OCI-LY3 (cell line): ENCODE results near the gene PNPLA2.

Experiments used
- H2AFZ ChIP-seq: fragments of 200-600, 300-600 bp; shearing (Covaris generic); 2 replicates; pipeline ENCODE4 v1.6.0; 2014; ENCODE audit warnings: antibody characterized with exemption, low read depth, low read length
- H3K27ac ChIP-seq: fragments of 200-600, 300-600 bp; sonication (generic); 2 replicates; pipeline ENCODE4 v1.5.1; 2014; ENCODE audit warnings: mild to moderate bottlenecking, low read length, moderate library complexity, mixed read lengths
- H3K27me3 ChIP-seq: fragments of 200-600, 300-600 bp; sonication (generic); 2 replicates; pipeline ENCODE4 v1.6.1; 2014; ENCODE audit warnings: low read depth, low read length, mixed read lengths
- H3K36me3 ChIP-seq: fragments of 200-600, 300-600 bp; sonication (generic); replicated peaks from 2 replicates; pipeline ENCODE3; 2014; ENCODE audit warnings: low read depth, low read length, mixed read lengths
- H3K4me1 ChIP-seq: fragments of 300-600, 200-600 bp; sonication (generic); 2 replicates; pipeline ENCODE4 v1.6.1; 2014; ENCODE audit warnings: low read length, mixed read lengths
- H3K4me2 ChIP-seq: fragments of 200-600, 300-600 bp; sonication (generic); 2 replicates; pipeline ENCODE4 v1.6.1; 2014; ENCODE audit warnings: low read length, mixed read lengths
- H3K4me3 ChIP-seq: fragments of 300-600, 200-600 bp; sonication (generic); 2 replicates; pipeline ENCODE4 v1.5.1; 2014; ENCODE audit warnings: antibody characterized with exemption, mild to moderate bottlenecking, low read length, moderate library complexity
- H3K79me2 ChIP-seq: fragments of 300-600, 200-600 bp; shearing (Covaris generic); 2 replicates; pipeline ENCODE4 v1.6.1; 2014; ENCODE audit warnings: mild to moderate bottlenecking, low read length, mixed read lengths
- H3K9ac ChIP-seq: fragments of 300-600, 200-600 bp; shearing (Covaris generic); 2 replicates; pipeline ENCODE4 v1.6.0; 2014; ENCODE audit warnings: mild to moderate bottlenecking, low read length, moderate library complexity
- H3K9me3 ChIP-seq: fragments of 200-600, 300-600 bp; shearing (Covaris generic); 2 replicates; pipeline ENCODE4 v1.6.1; 2014; ENCODE audit warnings: low read length, mixed read lengths; ENCODE audit not compliant: insufficient read depth
- H4K20me1 ChIP-seq: fragments of 200-600, 300-600 bp; sonication (generic); 2 replicates; pipeline ENCODE4 v1.6.1; 2016; ENCODE audit warnings: low read length, mixed read lengths; ENCODE audit not compliant: insufficient read depth
- CTCF ChIP-seq: fragments of 200-600, 300-600 bp; sonication (generic); IDR thresholded peaks from 2 replicates; pipeline ENCODE4 v1.5.1; 2014; ENCODE audit warnings: antibody characterized with exemption, low read length, low read depth
- EZH2phosphoT487 ChIP-seq: fragments of 200-600 bp; shearing (Covaris generic); IDR thresholded peaks from 2 replicates; pipeline ENCODE4 v1.6.1; 2018; ENCODE audit warnings: antibody characterized with exemption, mixed run types, low read depth

PNPLA2 gene

GRCh38 chr11:777288-778255, 41.1 kb upstream of the PNPLA2 start, which contains the start of gene GATD1:
Gene GATD1 (minus strand): TSS chr11:777487. CDS start chr11:777462, 25 bp downstream.
- TF ChIP-seq EZH2phosphoT487: no peak
- TF ChIP-seq CTCF: no peak
- Histone ChIP-seq H3K36me3 (peaks cover 12% of the 10 kb centered on the region), H2AFZ (peak within 1 kb of the TSS; percentile 49), H3K27ac (peak within 1 kb of the TSS; percentile 50), H4K20me1 (peaks cover 31% of the 10 kb centered on the region), H3K4me2 (peak within 1 kb of the TSS; percentile 97), H3K9ac (peak within 1 kb of the TSS; percentile 83), H3K27me3 (no peaks in the 10 kb centered on the region), H3K4me3 (peak within 1 kb of the TSS; percentile 98), H3K9me3 (no peaks in the 10 kb centered on the region), H3K79me2 (peaks cover 59% of the 10 kb centered on the region), H3K4me1 (peaks cover 13% of the 10 kb centered on the region)

GRCh38 chr11:778976-779954, 39.4 kb upstream of the PNPLA2 start:
- Histone ChIP-seq H3K27me3 (no peaks in the 10 kb centered on the region), H3K9me3 (no peaks in the 10 kb centered on the region), H3K4me2 (no peak overlapping the region), H3K4me3 (no peak overlapping the region), H3K79me2 (peaks cover 42% of the 10 kb centered on the region), H4K20me1 (peaks cover 17% of the 10 kb centered on the region), H3K9ac (no peak overlapping the region), H3K27ac (no peak overlapping the region), H2AFZ (no peak overlapping the region), H3K4me1 (peaks cover 13% of the 10 kb centered on the region), H3K36me3 (peaks cover 6% of the 10 kb centered on the region)
- TF ChIP-seq EZH2phosphoT487 (no peak), CTCF (peak; percentile 12; the same call in 1 of the 2 replicates)

DNA sequence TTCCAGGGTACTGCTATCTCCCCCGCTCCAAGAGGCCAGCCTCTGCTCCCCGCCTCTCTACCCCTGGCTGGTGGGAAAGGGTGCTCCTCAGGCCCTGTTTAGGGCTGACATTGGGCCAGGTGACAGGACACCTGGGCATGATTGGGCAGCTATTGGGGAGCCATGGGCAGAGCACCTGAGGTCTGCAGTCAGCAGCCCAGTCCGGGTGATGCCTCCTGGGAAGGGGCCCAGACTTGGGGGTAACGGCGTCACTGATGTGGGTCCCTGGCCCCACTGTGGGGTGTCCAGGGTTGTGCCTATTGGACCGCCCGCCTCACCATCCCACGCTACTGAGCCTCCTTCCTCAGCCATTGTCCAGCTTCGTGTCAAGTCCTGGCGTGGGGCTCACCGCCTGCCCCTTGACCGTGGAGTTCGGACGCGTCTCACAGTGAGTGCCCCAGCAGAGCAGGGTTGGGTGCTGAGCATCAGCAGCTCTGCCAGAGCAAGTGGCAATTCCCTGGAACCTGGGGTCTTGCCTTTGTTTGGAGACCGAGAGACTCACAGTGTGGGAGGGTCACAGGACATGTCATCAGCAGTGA, 38.7 kb upstream of the PNPLA2 start:
- peaks cover 10% of the 10 kb centered on the region for H3K4me1 ChIP-seq
- H3K27me3 ChIP-seq: no peaks in the 10 kb centered on the region
- no peak overlapping the region for H3K4me3 ChIP-seq
- no peak overlapping the region for H2AFZ ChIP-seq
- H3K36me3 ChIP-seq: peaks cover 6% of the 10 kb centered on the region
- peaks cover 35% of the 10 kb centered on the region for H3K79me2 ChIP-seq
- no peak overlapping the region for H3K4me2 ChIP-seq
- TF ChIP-seq EZH2phosphoT487: no peak
- H3K9me3 ChIP-seq: no peaks in the 10 kb centered on the region
- H3K27ac ChIP-seq: no peak overlapping the region
- no peak overlapping the region for H3K9ac ChIP-seq
- H4K20me1 ChIP-seq: peaks cover 13% of the 10 kb centered on the region
